Measurements from ENCODE around the gene LBR.
A peak's percentile ranks its signal among the peaks of the same experiment; 100 is the strongest.

LBR gene

DNA sequence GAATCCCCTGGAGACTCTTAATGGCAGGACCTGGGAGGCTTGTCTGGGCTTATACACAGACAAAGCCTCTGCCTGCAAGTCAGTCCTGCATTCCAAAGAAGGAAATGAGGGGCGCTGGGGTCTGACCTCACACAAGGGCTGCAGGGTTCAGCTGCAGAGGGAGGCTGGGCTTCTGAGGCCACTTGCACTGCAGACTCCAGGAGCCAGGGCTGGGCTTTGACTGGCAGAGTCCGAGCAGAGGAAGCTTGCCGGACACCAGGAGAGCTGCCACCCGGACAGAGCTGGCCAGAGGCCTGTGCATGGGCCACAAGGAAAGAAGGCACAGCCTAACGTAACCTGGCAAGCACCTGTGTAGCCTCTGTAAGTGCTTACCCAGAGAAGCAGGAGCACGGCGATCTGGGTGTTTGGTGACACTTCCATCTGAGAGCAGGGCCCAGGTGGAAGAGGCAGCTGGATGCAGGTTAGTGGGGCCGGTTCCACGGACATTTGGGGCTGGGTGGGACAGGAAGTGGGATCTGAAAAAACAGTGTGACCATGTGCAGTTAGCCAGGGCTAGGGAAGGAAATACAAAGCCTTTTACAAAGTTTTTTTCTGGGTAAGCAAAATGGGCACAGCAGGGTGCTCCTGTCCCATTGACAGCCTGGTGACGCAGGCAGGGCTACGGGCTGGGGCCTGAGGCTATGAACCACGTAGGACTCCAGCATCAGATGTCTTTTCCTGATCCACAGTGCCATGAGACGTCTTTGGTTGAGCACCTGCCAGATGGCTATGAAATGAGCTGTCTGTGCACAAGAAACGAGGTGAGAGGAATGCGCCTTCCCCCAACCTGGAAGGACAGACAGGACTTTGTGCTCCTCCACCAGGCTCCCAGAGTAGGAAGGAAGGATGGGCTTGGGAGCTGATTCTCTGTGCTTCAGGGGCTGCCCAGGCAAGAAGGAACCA, 37.3 kb upstream of the LBR start:
- DNase-seq (ENCODE audit: low spot score) = no peak

DNA sequence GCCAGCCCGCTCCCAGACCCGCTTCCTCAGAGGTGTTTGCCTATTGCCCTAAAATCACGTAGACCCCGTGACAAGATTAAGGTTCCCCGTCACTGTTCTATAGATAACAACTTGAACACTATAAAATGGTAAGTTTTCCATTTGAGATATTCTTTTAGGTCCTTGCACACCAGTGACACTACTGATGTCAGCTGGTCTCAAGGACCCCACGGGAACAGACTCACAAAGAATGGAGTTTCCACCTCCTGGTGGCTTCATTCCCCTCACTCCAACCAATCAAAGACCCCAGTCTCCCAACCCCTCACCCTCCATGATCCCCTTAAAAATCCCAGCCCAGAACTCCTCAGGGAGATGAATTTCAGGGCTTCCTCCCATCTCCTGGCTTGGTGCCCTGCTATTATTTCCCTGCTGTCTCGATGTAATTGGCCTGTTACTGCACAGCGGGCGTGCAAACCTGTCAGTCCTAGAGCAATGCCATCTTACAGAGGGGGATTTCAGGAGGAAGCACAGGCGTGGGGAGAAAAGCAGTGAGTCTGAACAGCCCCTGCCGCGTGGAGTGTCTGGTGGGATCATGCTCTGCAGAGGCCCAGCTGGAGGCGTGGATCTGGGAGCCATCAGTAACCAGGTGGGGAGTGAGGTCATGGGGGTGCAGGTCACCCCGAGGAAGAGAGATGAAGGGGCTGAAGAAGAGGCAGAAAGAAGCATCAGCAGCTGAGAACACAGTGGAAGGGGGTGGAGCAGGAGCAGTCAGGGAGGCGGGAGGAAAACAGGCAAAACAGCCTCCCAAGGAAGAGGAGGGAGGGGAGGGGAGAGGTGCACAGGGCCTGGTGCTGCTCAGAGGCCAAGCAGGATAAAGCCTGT, 35.1 kb upstream of the LBR start:
- DNase-seq (ENCODE audit: low spot score) = no peak

GRCh38 chr1:225462429-225462713, 34.5 kb upstream of the LBR start:
- DNase-seq (ENCODE audit: low spot score) = no peak

GRCh38 chr1:225461533-225462428, 33.9 kb upstream of the LBR start:
- no peak for DNase-seq (ENCODE audit: low spot score)

- no peak for DNase-seq (ENCODE audit: low spot score)
Measured at GRCh38 chr1:225460737-225461532, 33.1 kb upstream of the LBR start.

- DNase-seq (ENCODE audit: low spot score) = no peak
Measured at GRCh38 chr1:225460021-225460736, 32.3 kb upstream of the LBR start.

DNA sequence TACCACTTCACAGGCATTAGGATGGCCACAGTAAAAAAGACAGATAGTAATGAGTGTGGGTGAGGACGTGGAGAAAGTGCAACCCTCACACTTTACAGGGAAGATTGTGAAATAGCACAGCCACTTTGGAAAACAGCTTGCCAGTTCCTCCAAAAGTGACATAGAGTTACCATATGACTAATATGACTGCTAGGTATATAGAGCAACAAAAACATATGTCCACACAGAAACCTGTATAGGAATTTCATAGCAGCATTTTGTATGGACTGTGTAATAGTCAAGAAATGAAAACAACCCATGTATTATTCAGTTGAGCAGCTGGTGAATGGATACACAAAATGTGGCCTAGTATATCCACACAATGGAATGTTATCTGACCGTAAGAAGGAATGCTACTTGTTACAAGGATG, 30.4 kb upstream of the LBR start:
- no peak for DNase-seq (ENCODE audit: low spot score)

DNA sequence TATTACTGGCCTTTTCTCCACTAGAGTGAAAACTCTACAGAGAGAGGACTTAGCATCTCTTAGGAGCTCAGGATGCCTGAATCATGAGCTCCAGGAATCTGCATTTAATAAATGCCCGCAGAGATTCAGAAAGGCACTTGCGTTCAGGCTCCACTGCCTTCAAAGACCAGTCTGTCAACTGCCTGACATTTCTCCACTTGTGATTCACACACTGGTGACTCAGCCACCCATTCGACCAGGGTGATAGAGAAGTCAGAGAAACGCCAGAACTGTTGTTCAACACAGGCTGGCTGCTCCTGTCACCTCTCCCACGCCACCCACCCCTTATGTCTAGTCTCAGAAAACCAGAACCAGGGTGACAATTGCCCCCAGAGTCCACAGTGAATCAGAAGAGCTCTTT, 26.9 kb upstream of the LBR start:
- DNase-seq (ENCODE audit: low spot score) = peak; percentile 95

- no peak for DNase-seq (ENCODE audit: low spot score)
Measured at GRCh38 chr1:225453797-225454648, 26.2 kb upstream of the LBR start.

DNA sequence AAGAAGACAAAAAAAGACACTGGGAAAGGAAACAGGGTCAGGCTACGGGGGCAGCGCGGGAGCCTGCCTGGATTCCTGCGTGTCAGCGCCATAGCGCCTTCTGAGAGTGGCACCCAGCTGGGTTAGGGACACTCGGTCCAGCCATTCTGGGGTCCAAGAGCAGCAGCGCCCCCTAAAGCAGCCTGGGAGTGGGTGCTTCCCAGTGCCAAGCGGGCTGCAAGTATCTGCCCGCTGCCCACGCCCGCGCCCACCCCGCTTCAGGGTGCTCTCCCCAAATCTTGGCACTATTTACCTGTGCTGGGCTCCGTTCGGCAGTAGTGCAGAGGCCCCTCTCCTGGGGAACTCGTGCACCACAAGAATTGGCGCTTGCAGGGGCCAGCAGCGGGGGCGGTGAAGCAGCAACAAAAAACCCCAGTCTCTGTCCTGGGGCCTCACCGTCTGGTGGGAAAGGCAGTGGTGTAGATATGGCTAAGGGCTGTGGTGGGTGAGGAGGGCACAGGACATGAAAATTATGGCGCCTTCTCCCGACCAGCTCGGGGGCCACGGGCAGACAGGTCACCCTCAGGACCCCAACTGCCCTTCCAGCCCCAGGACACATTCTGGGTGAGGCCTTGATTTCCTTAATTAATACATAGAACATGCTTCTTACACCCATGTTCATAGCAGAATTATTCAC, 24.1 kb upstream of the LBR start:
- no peak for DNase-seq (ENCODE audit: low spot score)

DNA sequence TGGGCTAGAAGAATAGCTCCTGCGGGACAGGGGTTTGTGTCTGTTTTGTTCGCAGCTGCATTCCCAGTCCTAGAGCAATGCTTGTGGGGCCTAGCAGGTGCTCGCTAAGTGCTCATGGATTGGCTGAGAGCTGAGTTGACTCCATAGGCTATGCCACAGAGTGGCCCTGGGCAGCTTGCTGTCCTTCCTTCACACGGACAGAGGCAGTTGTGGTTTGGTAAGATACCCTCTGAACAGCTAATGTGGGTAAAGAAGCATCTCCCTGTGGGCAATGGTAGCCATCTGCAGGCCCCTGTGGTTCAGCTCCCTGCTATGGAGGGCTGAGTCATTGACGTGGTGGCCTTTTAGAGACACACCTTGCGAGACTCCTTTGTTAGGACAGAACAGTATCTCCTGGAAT, 23.5 kb upstream of the LBR start:
- DNase-seq (ENCODE audit: low spot score) = no peak

DNA sequence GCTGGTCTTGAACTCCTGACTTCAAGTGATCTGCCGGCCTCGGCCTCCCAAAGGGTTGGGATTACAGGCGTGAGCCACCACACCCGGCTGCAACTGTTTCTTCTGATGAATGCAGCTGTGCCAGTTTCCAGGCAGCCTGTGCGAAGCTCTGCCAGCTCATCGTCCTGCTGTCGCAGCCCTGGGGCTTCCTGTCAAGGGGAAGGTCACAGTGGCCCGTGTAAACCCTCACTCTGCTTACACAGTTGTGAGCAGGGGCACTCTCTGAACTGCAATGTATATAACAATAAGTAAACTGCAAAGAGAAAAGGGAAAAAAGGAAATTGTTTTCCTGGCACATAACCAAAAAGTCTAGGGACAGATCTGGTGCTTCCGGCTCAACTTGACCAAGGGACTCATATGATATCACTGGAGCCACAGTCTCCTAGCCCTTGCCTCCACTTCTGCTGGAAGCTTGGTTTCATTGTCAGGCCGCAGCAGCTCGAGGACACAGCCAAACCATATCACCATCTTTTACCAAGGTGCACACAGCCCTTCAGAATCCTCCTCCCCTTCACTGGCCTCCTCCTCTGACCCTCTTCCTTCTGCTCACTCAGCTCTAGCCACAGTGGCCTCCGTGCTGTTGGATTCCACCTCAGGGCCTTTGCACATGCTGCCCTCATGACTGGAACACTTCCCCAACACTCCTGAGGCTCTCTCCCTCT, 22.8 kb upstream of the LBR start:
- DNase-seq (ENCODE audit: low spot score) = no peak

GRCh38 chr1:225449774-225450173, 21.9 kb upstream of the LBR start:
- DNase-seq (ENCODE audit: low spot score) = no peak

DNA sequence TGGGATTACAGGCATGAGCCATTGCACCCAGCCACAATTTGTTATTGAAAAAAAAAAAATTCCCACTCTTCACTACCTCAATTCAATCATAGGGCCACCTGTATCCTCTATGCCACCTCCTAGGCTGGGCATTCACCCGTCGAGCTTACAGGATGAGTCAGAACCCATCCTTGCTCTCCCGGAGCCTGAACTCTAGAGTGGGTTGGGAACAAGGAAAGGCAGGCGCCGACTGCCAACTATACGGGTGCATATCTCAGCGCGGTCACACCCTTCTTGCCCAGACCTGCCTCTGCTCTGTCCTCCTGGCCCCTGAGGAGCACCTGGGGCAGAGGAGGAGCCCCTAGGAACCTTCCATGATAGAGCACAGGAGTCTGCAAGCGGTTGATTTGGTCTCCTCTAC, 21.4 kb upstream of the LBR start:
- no peak for DNase-seq (ENCODE audit: low spot score)

DNA sequence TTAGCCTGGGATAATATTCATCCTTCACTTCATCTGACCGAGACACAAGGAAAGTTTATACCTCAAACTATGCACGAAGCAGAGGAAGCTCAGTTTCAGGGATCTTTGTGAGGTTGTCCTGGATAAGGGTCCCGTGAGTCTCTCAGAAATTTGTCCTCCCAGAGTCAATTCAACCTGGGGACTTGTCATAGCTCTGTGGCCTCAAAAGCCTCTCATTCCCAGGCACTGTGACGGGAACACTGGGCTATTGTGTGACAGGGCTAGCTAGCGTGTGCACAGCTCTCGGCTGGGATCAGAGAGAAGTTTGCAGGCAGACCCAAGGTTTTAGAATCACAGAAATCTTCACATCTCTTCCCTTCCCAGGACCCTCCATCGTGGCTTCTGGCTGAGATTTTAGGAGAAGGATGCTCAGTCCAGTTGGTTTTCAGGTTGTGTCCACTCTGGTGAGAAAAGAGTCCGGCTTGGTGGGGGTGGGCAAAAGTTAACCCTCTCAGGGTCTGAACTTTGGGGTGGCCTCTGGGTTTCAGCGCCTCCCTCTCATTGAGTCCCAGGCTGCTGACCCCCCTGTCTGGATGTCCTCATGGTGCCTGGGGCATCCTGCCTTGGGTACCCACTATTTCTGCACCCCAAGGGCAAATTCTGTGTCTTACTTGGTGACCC, 20.4 kb upstream of the LBR start:
- DNase-seq (ENCODE audit: low spot score) = no peak

GRCh38 chr1:225447650-225448089, 19.8 kb upstream of the LBR start:
- DNase-seq (ENCODE audit: low spot score) = no peak

DNA sequence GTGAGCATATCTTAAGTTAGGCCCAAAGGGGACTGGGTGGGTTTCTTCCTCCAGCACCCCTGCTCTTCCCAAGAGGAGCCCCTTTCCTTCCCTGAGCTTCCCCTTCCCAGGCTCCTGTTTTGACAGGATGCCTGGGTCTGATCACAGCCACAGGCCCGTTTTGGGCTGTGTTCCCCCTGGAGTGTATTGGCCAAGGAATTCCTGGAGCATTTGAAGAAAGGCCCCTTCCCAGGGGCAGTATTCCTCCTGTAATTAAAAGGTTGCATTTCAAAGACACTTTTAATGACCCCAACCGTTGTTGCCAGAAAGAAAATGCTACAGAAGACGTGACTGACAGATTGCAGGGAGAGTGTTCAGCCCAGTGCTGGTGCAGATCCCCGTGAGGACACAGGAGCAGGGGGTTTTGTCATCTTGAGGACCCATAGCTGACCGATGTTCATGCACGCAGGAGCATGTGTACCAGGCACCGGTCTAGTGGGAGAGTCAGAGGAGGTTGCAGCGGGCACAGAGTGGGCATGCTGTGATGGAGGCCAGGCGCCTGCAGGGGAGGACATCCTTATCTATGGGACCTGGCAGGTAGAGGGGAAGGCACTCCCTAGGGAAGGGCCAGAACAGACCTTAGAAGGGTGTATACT, 19.3 kb upstream of the LBR start:
- no peak for DNase-seq (ENCODE audit: low spot score)

- no peak for DNase-seq (ENCODE audit: low spot score)
Measured at GRCh38 chr1:225446595-225446960, 18.7 kb upstream of the LBR start.
